HG02571 (cell line): ENCODE measurements around the gene DHX34.
"Not testable (repeated sequence)": the region's sequence is repeated elsewhere in the genome, so short reads cannot be mapped to it uniquely, and the experiment has no call there.

Source experiments
- ATAC-seq: cut with Tn5 transposase; IDR thresholded peaks from one replicate; pipeline ENCODE4 v1.9.1; 2021; ENCODE audit warnings: mild to moderate bottlenecking, moderate library complexity; ENCODE audit not compliant: unreplicated experiment

The DHX34 gene

GRCh38 chr19:47363758-47364531 lies 14.8 kb downstream of the DHX34 start:
- no peak for ATAC-seq

- ATAC-seq: not testable (repeated sequence)
Measured at GRCh38 chr19:47365455-47365854, 16.3 kb downstream of the DHX34 start.

GRCh38 chr19:47370045-47370611 lies 21.0 kb downstream of the DHX34 start:
- no peak for ATAC-seq

GRCh38 chr19:47371261-47371660 lies 22.1 kb downstream of the DHX34 start:
- ATAC-seq: no peak

GRCh38 chr19:47372603-47373002 lies 23.5 kb downstream of the DHX34 start:
- no peak for ATAC-seq

GRCh38 chr19:47373246-47374240 lies 24.4 kb downstream of the DHX34 start:
- no peak for ATAC-seq

- ATAC-seq: no peak
Measured at GRCh38 chr19:47374876-47375693, 26.0 kb downstream of the DHX34 start.

GRCh38 chr19:47375694-47376588 lies 26.8 kb downstream of the DHX34 start:
- no peak for ATAC-seq

- no peak for ATAC-seq
Measured at GRCh38 chr19:47376589-47377144, 27.6 kb downstream of the DHX34 start.

- no peak for ATAC-seq
Measured at GRCh38 chr19:47377208-47377701, 28.1 kb downstream of the DHX34 start.

GRCh38 chr19:47377801-47378200 lies 28.7 kb downstream of the DHX34 start:
- ATAC-seq: no peak

GRCh38 chr19:47378246-47378645 lies 29.1 kb downstream of the DHX34 start:
- ATAC-seq: no peak

- ATAC-seq: no peak
Measured at GRCh38 chr19:47379381-47379938, 30.3 kb downstream of the DHX34 start.

- ATAC-seq: no peak
Measured at GRCh38 chr19:47380559-47380958, 31.4 kb downstream of the DHX34 start.

- no peak for ATAC-seq
Measured at GRCh38 chr19:47381121-47381520, 32.0 kb downstream of the DHX34 start.

GRCh38 chr19:47381653-47382279 lies 32.7 kb downstream of the DHX34 start:
- ATAC-seq: no peak

GRCh38 chr19:47383890-47384289 lies 34.8 kb downstream of the DHX34 start:
- not testable (repeated sequence) for ATAC-seq

GRCh38 chr19:47384533-47384932 lies 35.4 kb downstream of the DHX34 start:
- ATAC-seq: not testable (repeated sequence)
